BLaER1 treated with 17β-estradiol and CSF1 and Interleukin-3, amounts not matched to agents 10 nM and 100 nM (cell line): ENCODE results near the gene ABCC4.

Source experiments
- H3K27ac ChIP-seq, 11 experiments: shearing (Covaris generic); formaldehyde crosslinking; 2 replicates each; pipeline ENCODE4 v1.8.1; 2022
- H3K27me3 ChIP-seq, 11 experiments: shearing (Covaris generic); formaldehyde crosslinking; 2 replicates each; pipeline ENCODE4 v1.8.1; 2022
- H3K36me3 ChIP-seq, 11 experiments: shearing (Covaris generic); formaldehyde crosslinking; 2 replicates each; pipeline ENCODE4 v1.8.1; 2022
- H3K4me1 ChIP-seq, 10 experiments: shearing (Covaris generic); formaldehyde crosslinking; 2 replicates each; pipeline ENCODE4 v1.8.1; 2022
- H3K4me2 ChIP-seq, 11 experiments: shearing (Covaris generic); formaldehyde crosslinking; 2 replicates each; pipeline ENCODE4 v1.8.1; 2022
- H3K4me3 ChIP-seq, 10 experiments: shearing (Covaris generic); formaldehyde crosslinking; 2 replicates each; pipeline ENCODE4 v1.8.1; 2022
- H3K9ac ChIP-seq, 11 experiments: shearing (Covaris generic); formaldehyde crosslinking; 2 replicates each; pipeline ENCODE4 v1.8.1; 2022
- H3K9me3 ChIP-seq, 11 experiments: shearing (Covaris generic); formaldehyde crosslinking; replicated peaks in 1 of 11; 2 replicates each; pipeline ENCODE4 v1.8.1; 2022
- H4K20me1 ChIP-seq, 11 experiments: shearing (Covaris generic); formaldehyde crosslinking; 2 replicates each; pipeline ENCODE4 v1.8.1; 2022
- Cebpa-rat ChIP-seq, 11 experiments: shearing (Covaris generic); IDR thresholded peaks; 2 replicates each; pipeline ENCODE4 v1.8.1; 2022

The ABCC4 gene

GRCh38 chr13:95235199-95235756 is 66.0 kb downstream of the ABCC4 start:
- Histone ChIP-seq H3K27ac (no peak overlapping the region), H3K36me3 (peaks cover 7 to 73% (median 50%) of the 10 kb centered on the region in 11 experiments; a peak in 21 of 22 replicates), H3K4me2 (no peak overlapping the region), H3K9ac (no peak overlapping the region), H3K4me1 (peaks cover 0 to 11% (median 0%) of the 10 kb centered on the region in 10 experiments; a peak in 6 of 20 replicates), H3K9me3 (no peaks in the 10 kb centered on the region), H4K20me1 (peaks cover 0 to 12% (median 0%) of the 10 kb centered on the region in 11 experiments; a peak in 1 of 22 replicates), H3K27me3 (no peaks in the 10 kb centered on the region), H3K4me3 (no peak overlapping the region)
- TF ChIP-seq Cebpa-rat (IDR thresholded peaks at IDR 0.05), result no peak

- Histone ChIP-seq H3K4me2 (no peak overlapping the region), H3K36me3 (peaks cover 7 to 81% (median 50%) of the 10 kb centered on the region in 11 experiments; a peak in 21 of 22 replicates), H3K27ac (no peak overlapping the region), H3K4me3 (no peak overlapping the region), H4K20me1 (peaks cover 0 to 12% (median 0%) of the 10 kb centered on the region in 11 experiments; a peak in 1 of 22 replicates), H3K4me1 (peaks cover 0 to 3% (median 0%) of the 10 kb centered on the region in 10 experiments; a peak in 6 of 20 replicates), H3K9ac (no peak overlapping the region), H3K27me3 (no peaks in the 10 kb centered on the region), H3K9me3 (no peaks in the 10 kb centered on the region)
- TF ChIP-seq Cebpa-rat (IDR thresholded peaks at IDR 0.05), result no peak
These were observed 67.0 kb downstream of the ABCC4 start for GRCh38 chr13:95234242-95234641.

- H3K36me3 ChIP-seq, result peaks cover 7 to 74% (median 46%) of the 10 kb centered on the region in 11 experiments; a peak in 21 of 22 replicates
- H3K4me2 ChIP-seq, result no peak overlapping the region
- H3K4me1 ChIP-seq, result peaks cover 1 to 11% (median 4%) of the 10 kb centered on the region in 10 experiments; a peak in 19 of 20 replicates
- no peak overlapping the region for H3K27ac ChIP-seq
- no peak overlapping the region for H3K4me3 ChIP-seq
- no peak for TF ChIP-seq Cebpa-rat (IDR thresholded peaks at IDR 0.05)
- no peaks in the 10 kb centered on the region for H3K9me3 ChIP-seq
- H4K20me1 ChIP-seq, result peaks cover 0 to 12% (median 0%) of the 10 kb centered on the region in 11 experiments; a peak in 1 of 22 replicates
- no peaks in the 10 kb centered on the region for H3K27me3 ChIP-seq
- H3K9ac ChIP-seq, result no peak overlapping the region
These were observed 68.1 kb downstream of the ABCC4 start for GRCh38 chr13:95233026-95233635.

GRCh38 chr13:95231393-95231792 is 69.9 kb downstream of the ABCC4 start:
- TF ChIP-seq Cebpa-rat (IDR thresholded peaks at IDR 0.05), result no peak
- Histone ChIP-seq H3K4me1 (peaks cover 12 to 27% (median 18%) of the 10 kb centered on the region in 10 experiments), H3K4me2 (no peak overlapping the region), H4K20me1 (peaks cover 0 to 12% (median 0%) of the 10 kb centered on the region in 11 experiments; a peak in 1 of 22 replicates), H3K4me3 (no peak overlapping the region), H3K27ac (no peak overlapping the region), H3K27me3 (no peaks in the 10 kb centered on the region), H3K36me3 (peaks cover 0 to 56% (median 31%) of the 10 kb centered on the region in 11 experiments; a peak in 19 of 22 replicates), H3K9ac (no peak overlapping the region), H3K9me3 (no peaks in the 10 kb centered on the region)

GRCh38 chr13:95229855-95230254 is 71.4 kb downstream of the ABCC4 start:
- no peak overlapping the region for H3K27ac ChIP-seq
- H3K36me3 ChIP-seq, result peaks cover 0 to 45% (median 26%) of the 10 kb centered on the region in 11 experiments; a peak in 17 of 22 replicates
- no peak overlapping the region for H3K4me3 ChIP-seq
- H4K20me1 ChIP-seq, result peaks cover 0 to 5% (median 0%) of the 10 kb centered on the region in 11 experiments; a peak in 1 of 22 replicates
- H3K27me3 ChIP-seq, result no peaks in the 10 kb centered on the region
- no peak overlapping the region for H3K9ac ChIP-seq
- no peaks in the 10 kb centered on the region for H3K9me3 ChIP-seq
- peaks cover 12 to 37% (median 18%) of the 10 kb centered on the region in 10 experiments for H3K4me1 ChIP-seq
- no peak overlapping the region for H3K4me2 ChIP-seq
- TF ChIP-seq Cebpa-rat (IDR thresholded peaks at IDR 0.05), result no peak

GRCh38 chr13:95228130-95228529 is 73.1 kb downstream of the ABCC4 start:
- H3K4me1 ChIP-seq, result peaks cover 12 to 37% (median 18%) of the 10 kb centered on the region in 10 experiments

GRCh38 chr13:95226932-95227695 is 74.1 kb downstream of the ABCC4 start:
- H3K4me2 ChIP-seq, result peak overlapping the region; percentile 29 to 90 (median 50); a peak in 20 of 22 replicates
- H3K27me3 ChIP-seq, result no peaks in the 10 kb centered on the region
- H3K36me3 ChIP-seq, result peaks cover 0 to 26% (median 11%) of the 10 kb centered on the region in 11 experiments; a peak in 15 of 22 replicates
- TF ChIP-seq Cebpa-rat (IDR thresholded peaks at IDR 0.05), result no peak
- no peaks in the 10 kb centered on the region; a peak in 1 of 22 replicates for H4K20me1 ChIP-seq
- H3K9ac ChIP-seq, result peak overlapping the region in 2 of 11 experiments; percentile 15 to 18; a peak in 2 of 22 replicates
- peak overlapping the region in 5 of 11 experiments; percentile 47 to 67 (median 49); a peak in 9 of 22 replicates for H3K27ac ChIP-seq
- H3K4me1 ChIP-seq, result peaks cover 21 to 37% (median 27%) of the 10 kb centered on the region in 10 experiments
- H3K9me3 ChIP-seq, result no peaks in the 10 kb centered on the region
- H3K4me3 ChIP-seq, result no peak overlapping the region; a peak in 1 of 20 replicates

More at GRCh38 chr13:95228130-95228529, 73.1 kb downstream of the ABCC4 start:
- no peaks in the 10 kb centered on the region for H3K9me3 ChIP-seq
- no peaks in the 10 kb centered on the region for H3K27me3 ChIP-seq
- no peak overlapping the region for H3K4me3 ChIP-seq
- no peaks in the 10 kb centered on the region for H4K20me1 ChIP-seq
- no peak for TF ChIP-seq Cebpa-rat (IDR thresholded peaks at IDR 0.05)
- H3K4me2 ChIP-seq, result peak overlapping the region in 9 of 11 experiments; percentile 12 to 90 (median 31); a peak in 16 of 22 replicates
- peak overlapping the region in 1 of 11 experiments; percentile 37; a peak in 2 of 22 replicates for H3K27ac ChIP-seq
- H3K36me3 ChIP-seq, result peaks cover 0 to 34% (median 17%) of the 10 kb centered on the region in 11 experiments; a peak in 15 of 22 replicates
- no peak overlapping the region; a peak in 1 of 22 replicates for H3K9ac ChIP-seq

- peaks cover 0 to 20% (median 7%) of the 10 kb centered on the region in 11 experiments; a peak in 14 of 22 replicates for H3K36me3 ChIP-seq
- H3K27me3 ChIP-seq, result no peaks in the 10 kb centered on the region
- H3K4me2 ChIP-seq, result peak overlapping the region in 3 of 11 experiments; percentile 75 to 90 (median 76); a peak in 5 of 22 replicates
- no peaks in the 10 kb centered on the region for H3K9me3 ChIP-seq
- H3K4me3 ChIP-seq, result no peak overlapping the region
- H3K4me1 ChIP-seq, result peaks cover 26 to 38% (median 30%) of the 10 kb centered on the region in 10 experiments
- H3K9ac ChIP-seq, result no peak overlapping the region
- no peak for TF ChIP-seq Cebpa-rat (IDR thresholded peaks at IDR 0.05)
- peak overlapping the region in 3 of 11 experiments; percentile 49 to 67 (median 60); a peak in 5 of 22 replicates for H3K27ac ChIP-seq
- H4K20me1 ChIP-seq, result no peaks in the 10 kb centered on the region; a peak in 1 of 22 replicates
These were observed 74.8 kb downstream of the ABCC4 start for GRCh38 chr13:95226476-95226875.
